Jurkat, Clone E6-1 (cell line): ENCODE measurements around the gene SH3BP5. TPM values are rescaled to one million over a fixed set of nuclear protein-coding genes. Genes with fewer than 3 reads are reported as not detected.
A peak's percentile ranks its signal among the peaks of the same experiment; 100 is the strongest.
"Not testable (repeated sequence)": the region's sequence is repeated elsewhere in the genome, so short reads cannot be mapped to it uniquely, and the experiment has no call there.

Experiments used
- DNase-seq: peaks from one replicate; pipeline ENCODE4 v3.0.0-alpha.2; 2011; ENCODE audit warnings: low read depth, low spot score
- H3K4me3 ChIP-seq: 2 replicates; pipeline ENCODE4 v1.5.1; 2011; ENCODE audit warnings: mild to moderate bottlenecking, low read length, control low read depth, moderate library complexity
- polyA plus RNA-seq: library from polyadenylated mRNA; unstranded; fragments of >200 nt; gene quantifications from one replicate; pipeline ENCODE4 v1.2.1, GENCODE V29; 2012; ENCODE audit warnings: missing spikeins; ENCODE audit not compliant: insufficient read length, insufficient read depth

Gene SH3BP5, protein sequence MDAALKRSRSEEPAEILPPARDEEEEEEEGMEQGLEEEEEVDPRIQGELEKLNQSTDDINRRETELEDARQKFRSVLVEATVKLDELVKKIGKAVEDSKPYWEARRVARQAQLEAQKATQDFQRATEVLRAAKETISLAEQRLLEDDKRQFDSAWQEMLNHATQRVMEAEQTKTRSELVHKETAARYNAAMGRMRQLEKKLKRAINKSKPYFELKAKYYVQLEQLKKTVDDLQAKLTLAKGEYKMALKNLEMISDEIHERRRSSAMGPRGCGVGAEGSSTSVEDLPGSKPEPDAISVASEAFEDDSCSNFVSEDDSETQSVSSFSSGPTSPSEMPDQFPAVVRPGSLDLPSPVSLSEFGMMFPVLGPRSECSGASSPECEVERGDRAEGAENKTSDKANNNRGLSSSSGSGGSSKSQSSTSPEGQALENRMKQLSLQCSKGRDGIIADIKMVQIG
- 11.2 TPM for polyA plus RNA-seq

DNA sequence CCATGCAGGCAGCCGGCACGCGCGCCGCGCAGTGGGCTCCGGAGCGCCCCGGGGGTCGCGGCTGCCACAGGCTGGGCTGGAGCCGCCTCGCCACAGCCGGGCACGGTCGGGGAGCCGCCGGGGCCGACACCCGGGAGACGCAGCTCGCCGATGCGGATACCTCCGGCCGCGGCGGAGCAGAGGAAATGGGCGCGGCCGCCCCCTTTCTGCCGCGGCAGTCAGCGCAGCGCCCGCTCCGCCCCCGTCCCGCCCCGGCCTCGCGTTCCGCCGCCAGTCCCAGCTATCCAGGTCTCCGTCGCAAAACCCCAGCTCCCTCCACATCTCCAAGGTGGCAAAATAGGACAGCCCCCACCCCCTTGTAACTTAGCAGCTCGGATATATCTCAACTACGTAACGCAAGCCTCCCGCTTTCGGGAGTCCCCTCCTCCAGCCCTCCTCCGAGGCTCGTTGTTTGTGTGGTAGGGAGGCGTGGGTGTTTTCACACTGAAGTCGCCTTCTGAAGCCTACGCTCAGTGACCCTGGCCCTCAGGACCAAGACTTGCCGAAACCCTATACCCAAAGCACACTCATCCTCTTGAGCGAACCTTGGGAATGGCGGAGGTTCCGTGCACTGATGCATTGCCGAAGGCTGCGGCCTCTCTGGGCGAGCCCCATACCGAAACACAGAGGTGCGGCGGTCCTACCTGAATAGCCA is at the start of gene SH3BP5:
SH3BP5 (minus strand) TSS at position 182 of the 694 bp plus-strand sequence; CDS start at position 4, 178 bp downstream.
- no peak for DNase-seq
- peak within 1 kb of the TSS; percentile 82 for H3K4me3 ChIP-seq

DNA sequence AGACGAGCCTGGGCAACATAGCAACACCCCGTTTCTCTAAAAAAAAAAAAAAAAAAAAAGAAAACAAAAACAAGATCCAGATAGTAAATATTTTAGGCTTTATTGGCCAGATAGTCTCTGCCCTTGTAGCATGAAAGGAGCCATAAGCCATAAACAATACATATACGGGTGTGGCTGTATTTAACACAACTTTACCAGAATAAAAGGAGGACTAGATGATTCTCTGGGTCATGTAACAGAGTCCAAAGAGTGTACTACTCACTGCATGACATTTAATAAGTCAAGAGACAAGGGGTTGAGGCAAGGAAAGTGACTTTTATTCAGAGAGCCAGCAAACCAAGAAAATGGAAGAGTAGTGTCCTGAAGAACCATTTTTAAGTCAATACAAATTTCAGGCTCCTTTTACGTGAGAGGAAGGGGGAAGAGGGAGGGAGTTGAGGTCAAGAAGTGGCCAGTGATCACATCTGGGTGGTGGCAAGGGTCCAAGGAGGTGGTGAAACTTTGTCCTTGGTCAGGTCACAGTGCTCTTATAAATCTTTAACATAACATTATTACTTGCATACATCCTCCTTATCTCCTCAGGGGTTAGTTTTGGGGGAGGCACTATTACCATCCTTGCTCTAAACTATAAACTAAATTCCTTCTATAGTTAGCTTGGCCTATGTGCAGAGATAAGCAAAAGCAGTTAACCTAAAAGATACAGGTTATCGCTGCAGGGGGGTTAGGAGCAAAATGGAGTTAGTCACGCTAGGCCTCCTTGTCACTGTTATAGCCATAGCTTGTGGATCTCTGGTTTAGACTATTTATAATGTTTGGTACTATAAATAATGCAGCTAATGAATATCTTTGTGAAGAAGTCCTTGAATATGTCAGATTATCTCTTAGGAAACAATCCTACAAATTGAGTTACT is 48.8 kb upstream of the SH3BP5 start:
- H3K4me3 ChIP-seq, result no peak overlapping the region
- DNase-seq, result no peak

DNA sequence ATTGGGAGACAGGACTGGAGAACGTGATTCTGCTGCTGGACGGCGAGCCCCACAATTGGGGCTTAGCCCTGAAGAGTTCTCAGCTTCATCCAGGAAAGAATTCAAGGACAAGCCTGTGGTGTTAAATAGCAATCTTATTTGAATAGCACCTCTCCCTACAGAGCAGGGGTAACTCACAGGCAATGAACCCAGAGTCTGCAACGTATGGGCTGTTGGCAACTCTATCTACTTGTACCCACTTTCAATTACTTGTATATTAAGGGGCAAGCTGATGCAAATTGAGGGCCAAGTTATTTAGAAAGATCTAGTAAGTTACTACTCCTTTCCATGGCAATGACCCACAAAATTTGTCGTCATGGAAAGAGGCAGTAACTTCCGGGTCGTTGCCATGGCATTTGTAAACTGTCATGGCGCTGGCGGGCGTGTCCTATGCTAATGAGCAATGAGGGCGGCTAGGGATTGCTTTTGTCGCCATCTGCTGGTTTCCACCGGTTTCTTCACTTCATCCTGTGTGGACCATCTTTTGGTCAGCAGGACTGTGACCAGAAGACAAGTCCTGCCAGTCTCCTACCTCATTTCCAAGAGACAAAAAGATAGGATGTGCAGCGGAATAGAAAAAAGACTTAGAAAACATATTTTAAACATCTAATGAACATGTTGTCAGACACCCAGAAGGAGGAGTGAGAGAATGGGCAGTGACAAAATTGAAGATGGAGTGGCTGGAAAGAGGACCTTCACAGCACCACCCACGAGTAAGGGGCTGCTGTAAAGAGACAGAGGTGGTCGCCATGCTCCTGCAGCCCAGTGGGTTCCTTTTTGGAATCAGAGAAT is 45.8 kb upstream of the SH3BP5 start:
- DNase-seq, result peak; percentile 93
- no peak overlapping the region; the same call in 1 of the 2 replicates for H3K4me3 ChIP-seq

DNA sequence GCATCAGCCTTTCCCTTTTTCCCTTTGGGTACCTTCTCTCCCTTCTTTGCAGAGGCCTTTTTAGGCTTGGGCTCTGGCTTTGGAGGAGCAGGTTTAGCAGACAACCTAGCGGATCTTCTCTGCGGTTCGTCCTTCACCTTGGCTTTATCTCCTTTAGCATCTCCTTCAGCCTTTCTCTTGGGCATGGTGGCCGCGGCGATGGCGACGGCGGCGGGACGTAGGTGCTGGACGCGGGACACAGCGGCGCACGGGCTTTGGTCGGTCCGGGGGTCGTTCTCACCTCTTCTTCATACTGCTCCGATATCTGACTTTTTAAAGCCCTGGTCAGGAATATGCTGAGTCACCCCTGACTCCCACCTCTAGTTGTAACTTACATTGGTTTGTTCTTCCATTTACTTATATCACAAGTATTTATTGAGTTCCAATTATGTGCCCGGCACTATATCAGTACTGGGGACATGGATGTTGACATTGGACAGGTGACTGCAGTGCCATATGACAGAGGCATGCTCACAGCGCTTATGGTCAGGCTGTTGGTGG is 43.1 kb upstream of the SH3BP5 start:
- no peak for DNase-seq
- no peak overlapping the region for H3K4me3 ChIP-seq

DNA sequence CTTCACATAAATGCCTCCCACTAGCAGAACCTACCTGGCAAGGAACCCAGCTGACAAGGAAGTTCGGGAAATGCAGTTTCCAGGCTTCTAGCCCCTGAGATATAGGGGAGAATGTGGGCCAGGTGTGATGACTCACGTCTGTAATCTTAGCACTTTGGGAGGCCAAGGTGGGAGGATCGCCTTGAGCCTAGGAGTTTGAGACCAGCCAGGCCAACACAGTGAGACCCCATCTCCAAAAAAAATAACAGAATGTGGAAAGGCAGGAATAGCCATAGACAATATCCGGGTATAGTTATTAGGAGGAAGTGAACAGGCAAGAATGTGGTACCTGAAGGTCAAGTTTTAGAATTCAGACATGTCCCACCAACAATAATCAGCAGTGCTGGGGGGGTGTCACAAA is 40.5 kb upstream of the SH3BP5 start:
- DNase-seq, result no peak
- H3K4me3 ChIP-seq, result no peak overlapping the region

DNA sequence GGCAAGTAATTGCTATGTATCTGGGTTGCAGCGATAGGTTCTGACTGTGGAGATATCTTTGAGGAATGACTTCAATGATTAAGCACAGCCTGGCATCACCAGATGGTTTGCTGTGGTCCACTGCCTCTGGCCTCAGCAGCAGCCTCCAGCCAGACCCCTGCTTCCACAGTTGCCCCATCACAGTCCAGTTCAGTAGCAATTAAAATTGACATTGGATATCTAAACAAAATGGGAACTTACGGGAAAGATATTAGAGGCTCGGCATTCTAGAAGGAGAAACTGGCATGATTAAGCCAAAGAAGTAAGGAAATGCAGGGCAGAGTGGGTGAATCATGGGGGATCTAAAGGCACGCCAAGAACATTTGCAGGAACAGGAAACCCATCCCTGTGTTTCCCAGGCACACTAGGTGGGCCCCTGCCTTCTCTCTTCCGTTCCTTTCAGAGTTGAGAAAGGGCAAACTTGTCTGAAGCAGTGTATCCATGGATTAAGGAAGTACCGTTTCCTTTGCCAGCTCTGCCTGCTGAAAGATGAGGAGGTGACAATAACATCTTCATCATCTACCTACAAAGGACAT is 36.3 kb upstream of the SH3BP5 start:
- DNase-seq, result no peak

DNA sequence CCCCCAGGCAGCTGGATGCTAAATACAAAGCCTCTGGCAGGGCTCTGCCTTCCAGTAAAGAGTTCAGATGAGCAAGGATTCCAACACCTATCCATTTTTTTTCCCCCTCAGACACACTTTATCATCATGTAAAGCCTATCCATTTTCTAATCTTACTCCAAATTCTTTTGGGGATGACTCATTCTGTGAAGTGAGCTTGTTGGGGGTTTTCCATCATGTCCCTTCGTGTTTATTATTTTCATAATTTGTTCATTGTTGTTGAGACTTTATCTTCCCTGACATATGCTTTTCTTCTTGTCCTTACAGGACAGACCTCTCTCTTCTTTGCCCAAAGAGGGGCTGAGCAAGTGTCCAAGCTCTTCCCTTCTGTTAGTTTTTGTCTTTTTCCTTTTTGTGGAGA is 34.7 kb upstream of the SH3BP5 start:
- no peak overlapping the region for H3K4me3 ChIP-seq
- no peak for DNase-seq

More for the DNA sequence above, 36.3 kb upstream of the SH3BP5 start:
- no peak overlapping the region for H3K4me3 ChIP-seq

DNA sequence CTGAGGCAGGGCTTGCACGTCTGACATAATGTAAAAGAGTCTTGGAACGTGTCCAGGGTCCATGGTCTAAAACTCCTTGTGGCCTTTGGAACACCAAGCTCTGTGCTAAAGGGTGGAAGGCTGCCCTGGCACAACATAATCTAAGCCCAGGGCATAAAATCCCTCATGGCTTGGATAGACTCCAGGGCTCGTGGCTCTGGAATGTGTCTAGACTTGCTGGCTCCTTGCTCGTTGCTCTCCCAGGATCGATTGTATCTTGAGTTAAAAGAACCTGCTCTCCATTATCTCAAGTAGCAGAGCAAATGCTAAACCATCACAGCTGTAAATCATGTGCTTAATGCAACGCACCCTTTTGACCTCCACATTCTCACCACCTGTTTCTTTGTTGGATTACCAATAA is 31.7 kb upstream of the SH3BP5 start:
- not testable (repeated sequence) for DNase-seq, H3K4me3 ChIP-seq

DNA sequence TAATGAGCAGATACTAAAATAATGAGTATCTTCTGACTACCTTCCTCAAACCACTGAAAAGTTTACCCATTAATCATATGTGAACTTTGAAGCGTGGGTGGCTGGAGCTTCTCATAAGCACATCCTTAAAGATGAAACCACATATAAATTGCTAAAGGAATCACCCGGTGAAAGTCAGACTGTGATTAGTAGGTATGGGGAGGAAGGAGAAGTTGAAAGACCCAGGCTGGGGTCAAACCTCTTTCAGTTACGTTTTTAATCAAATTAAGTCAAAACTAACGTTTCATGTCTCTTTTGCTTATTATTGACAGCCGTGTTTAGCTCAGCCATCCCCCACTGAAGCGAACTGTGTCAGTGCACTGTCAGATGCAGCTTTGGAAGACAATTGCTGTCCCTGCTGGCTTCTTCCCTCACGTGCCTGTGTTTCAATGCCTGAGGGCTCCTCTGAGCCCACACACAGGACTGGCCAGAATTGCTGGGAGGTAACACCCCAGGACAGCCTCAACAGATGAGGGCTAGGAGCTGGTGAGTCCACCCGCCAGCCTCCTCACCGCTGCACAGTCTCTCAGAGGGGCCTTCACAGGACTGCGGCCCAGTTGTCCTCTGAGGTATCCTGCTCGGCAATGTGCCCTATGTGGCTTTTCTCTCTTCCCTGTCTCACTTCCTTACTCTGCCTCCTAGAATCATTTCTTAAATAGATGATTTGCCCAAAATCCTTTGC is 29.3 kb upstream of the SH3BP5 start:
- no peak overlapping the region for H3K4me3 ChIP-seq
- no peak for DNase-seq

DNA sequence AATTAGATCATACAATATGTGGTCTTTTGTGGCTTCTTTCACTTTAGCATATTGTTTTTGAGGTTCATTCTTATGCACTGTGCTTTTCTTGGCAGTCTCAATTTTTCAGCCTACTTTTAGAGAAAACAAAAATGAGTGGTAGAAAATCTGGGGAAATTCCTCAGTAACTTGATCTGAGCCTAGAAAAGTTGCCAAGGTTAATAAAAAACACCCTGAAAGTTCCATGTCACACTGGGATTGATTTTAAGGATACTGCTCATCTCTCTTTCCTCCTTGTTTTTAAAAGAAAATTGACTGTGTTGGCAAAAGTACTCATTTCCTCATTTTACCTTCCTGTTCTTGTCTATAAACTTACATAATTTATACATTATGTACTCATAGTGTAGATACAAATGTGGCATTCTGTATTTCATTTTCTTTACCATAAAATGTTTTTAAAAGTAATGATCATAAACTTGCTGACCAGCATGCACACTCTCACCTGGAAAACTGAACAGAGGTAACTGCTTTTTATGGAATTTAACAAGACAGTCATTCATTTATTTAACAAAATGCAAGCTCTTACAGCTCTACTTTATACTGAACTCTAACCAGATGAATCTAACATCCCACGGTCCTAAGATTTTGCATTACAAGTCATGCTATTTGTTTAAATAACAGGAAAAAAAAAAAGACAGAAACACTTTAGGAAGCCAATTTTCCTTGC is 28.6 kb upstream of the SH3BP5 start:
- H3K4me3 ChIP-seq, result no peak overlapping the region
- DNase-seq, result no peak

DNA sequence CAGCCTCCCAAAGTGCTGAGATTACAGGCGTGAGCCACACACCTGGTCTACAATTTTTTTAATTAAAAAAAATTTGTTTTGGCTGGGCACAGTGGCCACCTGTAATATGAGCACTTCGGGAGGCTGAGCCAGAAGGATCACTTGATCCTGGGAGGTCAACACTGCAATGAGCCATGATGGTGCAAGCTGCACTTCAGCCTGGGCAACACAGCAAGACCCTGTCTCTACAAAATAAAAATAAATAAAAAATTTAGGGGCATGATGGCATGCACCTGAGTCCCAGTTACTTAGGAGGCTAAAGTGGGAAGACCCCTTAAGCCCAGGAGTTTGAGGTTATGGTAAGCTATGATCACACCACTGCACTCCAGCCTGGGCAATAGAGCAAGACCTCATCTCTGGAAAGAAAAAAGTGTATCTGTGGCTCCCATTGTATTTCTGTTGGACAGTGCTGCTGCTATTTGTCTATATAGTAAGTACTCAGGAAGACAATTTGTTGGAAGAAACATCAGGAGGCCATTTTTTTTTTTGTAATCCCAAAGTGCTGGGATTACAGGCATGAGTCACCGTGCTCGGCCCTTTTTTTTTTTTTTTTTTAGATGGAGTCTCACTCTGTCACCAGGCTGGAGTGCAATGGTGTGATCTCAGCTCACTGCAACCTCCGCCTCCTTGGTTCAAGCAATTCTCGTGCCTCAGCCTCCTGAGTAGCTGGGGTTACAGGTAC is 27.5 kb upstream of the SH3BP5 start:
- no peak overlapping the region for H3K4me3 ChIP-seq
- DNase-seq, result no peak

DNA sequence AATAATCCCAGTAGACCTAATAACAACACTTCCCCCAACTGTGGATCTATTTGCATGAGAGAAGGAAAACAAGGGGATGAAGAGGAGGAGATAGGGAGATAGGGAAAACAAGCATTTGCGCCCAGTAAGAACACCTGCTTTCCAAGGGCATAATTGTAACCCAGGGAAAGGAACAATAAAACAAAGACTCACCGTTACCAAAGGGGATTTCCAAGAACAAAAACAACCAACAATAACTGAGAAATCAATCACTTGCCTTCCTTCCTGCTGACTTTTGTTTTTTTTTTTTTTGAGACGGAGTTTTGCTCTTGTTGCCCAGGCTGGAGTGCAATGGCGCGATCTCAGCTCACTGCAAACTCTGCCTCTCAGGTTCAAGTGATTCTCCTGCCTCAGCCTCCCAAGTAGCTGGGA is 24.3 kb upstream of the SH3BP5 start:
- DNase-seq, H3K4me3 ChIP-seq: not testable (repeated sequence)

DNA sequence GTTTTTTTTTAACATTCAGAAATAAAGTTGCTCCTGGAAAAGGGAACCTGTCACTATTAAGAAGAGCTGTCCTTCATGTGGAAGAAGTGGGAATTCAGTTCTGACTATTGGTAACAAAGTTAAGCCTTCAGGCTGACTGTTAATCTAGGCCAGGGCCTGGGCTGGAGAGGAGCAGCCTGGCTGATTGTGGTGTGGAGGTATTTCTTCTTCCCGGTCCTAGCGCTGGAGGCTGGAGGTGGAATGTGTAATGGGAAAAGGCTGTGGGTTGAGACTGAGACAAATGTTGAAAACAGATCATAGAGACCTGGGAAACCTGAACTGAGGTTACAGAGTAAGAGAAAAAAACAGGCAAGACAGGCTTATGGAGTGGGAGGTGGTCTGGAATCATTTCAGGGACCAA is 23.8 kb upstream of the SH3BP5 start:
- no peak for DNase-seq
- no peak overlapping the region for H3K4me3 ChIP-seq

DNA sequence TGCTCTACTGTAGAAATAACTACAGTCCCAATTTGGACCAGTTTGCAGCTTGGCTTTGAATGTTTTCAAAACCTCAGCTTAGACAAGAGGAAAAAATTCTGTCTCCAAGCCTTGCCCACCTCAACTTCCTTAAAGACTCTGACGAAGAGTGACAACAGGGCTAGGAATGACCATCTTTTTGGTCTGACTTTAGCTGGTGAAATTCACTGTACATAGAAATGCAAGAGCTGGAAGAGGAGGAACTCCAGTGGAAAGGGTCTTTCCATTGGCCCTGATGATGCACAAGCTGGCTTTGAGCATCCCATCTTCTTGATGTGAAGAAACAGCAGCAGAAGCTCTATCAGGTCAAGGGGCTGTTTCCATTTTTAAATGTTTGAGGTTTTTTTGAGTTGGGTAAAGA is 22.7 kb upstream of the SH3BP5 start:
- no peak for DNase-seq
- no peak overlapping the region for H3K4me3 ChIP-seq

DNA sequence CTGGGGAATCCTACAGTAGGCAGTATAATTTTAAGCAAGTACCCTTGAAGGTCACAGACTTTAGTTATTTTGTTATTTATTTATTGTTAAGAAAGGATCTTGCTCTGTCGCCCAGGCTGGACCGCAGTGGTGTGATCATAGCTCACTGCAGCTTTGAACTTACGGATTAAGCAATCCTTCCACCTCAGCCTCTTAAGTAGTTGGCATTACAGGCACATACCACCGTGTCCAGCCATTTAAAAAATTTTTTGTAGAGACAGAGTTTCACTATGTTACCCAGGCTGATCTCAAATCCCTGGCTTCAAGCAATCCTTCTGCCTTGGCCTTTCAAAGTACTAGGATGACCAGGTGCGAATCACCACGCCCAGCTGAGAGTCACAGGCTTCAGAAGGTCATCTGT is 22.1 kb upstream of the SH3BP5 start:
- DNase-seq, result no peak
- no peak overlapping the region for H3K4me3 ChIP-seq

DNA sequence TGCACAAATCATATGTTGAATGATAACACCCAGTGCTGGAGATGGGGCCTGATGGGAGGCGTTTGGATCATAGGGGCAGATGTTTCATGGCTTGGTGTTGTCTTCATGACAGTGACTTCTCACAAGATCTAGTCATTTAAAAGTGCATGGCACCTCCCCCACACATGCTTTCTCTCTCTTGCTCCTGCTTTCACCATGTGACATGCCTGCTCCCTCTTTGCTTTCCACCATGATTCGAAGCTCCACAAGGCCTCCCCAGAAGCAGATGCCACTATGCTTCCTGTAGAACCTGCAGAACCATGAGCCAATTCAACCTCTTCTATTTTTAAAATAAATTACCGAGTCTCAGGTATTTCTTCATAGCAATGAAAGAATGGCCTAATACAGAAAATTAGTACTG is 17.8 kb upstream of the SH3BP5 start:
- H3K4me3 ChIP-seq, result no peak overlapping the region
- no peak for DNase-seq
